ENCODE results near the gene HOXB3.

HOXB3 gene

DNA sequence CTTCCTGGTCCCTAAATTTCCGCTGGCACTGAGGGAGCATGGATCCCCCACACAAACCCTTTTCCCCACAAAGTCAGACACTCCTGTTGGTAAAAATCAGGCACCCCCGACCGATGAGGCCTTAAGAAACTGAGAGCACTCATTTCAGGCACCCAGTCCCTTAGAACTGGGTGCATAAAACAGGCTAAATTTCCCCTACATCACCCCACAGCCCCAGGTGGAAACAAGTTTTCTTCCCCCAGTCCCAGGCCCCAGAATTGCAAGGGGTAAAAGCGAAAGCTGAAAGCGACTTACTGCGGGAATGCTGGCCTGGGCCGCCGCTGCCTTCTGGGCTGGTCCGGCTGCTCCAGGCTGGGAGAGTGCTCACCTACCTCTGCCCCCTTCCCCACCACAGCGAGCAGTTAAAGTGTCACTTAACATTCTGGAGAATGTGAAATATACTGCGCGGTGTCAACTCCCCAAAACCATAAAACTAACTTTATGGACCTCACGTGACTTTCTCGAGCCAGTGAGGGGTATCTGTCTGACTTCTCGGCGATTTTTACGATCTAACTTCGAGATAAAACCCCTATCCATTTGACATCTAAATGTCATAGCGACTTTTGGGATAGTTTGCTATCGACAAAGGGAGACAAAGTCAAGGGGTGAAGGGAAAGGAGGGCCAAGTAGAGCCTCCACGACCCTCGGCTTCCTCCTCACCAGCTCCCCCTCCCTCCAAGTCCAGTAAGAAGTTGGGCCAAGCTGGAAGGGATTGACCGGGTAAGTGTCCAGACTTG lies at the start of gene HOXB3:
Gene HOXB3, minus strand, starts transcription at position 411 of the 776 bp plus-strand sequence. CDS start 37,767 bp downstream, outside the sequence.
- no peak for DNase-seq

DNA sequence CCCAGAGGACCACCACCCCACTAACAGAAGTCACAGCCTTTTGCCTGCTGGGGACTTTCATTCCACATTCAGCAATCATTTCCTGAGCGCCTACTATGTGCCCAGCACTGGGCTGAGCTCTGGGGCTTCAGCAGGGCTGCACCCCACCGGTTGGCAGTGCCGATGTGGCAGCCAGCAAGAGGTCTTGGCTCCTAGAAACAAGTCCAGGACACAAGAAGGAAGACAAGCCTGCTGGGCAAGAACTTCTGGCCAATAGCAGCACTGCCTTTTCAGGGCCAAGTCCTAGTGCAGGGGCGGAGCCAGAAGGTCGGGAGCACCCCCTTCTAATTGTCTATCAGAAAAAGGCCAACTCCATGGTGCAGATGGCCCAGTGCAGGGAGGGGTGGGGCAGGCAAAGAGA lies 49.1 kb upstream of the HOXB3 start:
- DNase-seq, result no peak

DNA sequence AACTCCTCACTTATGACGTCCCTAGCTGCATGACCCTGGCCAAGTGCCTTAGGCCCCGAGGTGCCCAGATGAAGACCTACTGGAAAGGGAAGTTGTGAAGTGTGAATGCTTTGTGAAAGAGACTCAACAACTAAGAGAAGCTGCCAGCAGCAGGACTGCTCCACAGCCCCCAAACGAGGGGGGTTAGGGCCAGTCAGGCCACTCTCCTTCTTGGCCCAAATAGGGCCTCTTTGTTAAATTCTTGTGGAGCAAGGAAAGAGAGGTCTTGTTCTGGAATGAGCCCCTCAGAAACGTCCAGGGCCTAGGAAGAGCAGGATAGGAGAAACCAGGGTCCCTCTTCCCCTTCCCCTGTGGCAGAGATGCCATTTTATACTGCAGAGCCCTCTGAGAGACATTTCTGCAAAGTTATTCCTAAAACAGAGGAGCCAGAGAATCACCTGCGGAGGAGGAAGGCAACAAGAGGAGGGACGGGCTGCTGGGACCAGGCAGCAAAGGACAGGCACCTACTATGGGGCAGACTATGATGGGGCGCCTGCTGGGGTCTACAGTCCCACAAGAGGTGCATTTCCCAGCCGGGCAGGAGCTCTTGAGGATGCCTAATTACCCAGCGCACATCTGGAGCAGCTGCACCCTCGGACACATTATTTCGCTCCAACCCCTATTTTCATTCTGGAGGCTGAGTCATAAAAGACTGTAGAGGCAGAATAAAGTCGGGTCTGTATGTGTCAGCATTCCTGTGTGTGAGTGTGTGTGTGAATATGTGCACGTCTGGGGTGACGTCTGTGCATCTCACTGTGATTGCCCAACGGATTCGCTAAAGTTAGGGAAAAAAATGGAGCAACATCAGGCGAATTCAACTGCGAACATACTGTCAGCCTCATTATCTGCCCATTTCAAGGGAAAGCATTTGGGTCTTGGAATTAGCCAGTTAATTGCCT lies 47.6 kb upstream of the HOXB3 start:
- DNase-seq, result no peak

DNA sequence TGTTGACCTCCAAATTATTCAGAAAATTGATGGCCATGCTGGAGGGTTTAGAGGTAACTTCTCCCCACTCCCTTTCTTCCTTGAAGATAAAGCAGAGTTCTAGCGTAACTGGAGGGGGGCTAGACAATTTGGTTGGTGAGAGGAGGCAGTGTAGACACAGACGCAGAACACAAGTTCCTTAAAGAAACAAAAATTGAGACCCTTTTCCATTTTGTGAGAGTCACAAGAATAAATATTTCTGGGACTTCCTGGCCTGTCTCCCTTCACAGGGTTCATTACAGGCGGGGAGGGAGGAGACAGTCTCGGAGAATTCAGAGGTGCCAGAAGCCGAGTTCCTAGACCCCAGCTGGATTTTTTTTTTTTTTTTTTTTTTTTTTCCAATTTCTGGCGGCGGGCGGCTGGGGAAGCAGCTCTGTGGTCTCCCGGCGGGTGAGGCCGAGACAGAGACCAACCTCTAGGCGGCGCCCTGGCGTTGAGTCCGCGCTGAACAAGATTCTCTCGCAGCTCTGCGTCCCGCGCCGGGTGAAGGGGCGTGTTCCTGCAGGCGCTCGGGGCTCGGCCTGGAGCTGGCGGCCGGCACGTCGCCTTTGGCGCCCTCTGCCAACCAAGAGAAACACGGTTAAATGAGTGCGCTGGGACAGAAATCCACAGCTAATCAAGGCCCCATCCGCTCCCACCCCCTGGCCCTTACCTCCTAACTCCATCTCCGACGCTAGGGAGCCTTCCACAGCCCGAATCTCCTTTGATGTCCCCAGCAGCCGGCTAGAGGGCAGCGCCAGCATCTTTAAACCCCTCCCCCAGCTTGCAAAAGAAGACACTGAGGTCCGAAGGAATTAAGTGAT lies 46.4 kb upstream of the HOXB3 start:
- DNase-seq, result peak; percentile 61

DNA sequence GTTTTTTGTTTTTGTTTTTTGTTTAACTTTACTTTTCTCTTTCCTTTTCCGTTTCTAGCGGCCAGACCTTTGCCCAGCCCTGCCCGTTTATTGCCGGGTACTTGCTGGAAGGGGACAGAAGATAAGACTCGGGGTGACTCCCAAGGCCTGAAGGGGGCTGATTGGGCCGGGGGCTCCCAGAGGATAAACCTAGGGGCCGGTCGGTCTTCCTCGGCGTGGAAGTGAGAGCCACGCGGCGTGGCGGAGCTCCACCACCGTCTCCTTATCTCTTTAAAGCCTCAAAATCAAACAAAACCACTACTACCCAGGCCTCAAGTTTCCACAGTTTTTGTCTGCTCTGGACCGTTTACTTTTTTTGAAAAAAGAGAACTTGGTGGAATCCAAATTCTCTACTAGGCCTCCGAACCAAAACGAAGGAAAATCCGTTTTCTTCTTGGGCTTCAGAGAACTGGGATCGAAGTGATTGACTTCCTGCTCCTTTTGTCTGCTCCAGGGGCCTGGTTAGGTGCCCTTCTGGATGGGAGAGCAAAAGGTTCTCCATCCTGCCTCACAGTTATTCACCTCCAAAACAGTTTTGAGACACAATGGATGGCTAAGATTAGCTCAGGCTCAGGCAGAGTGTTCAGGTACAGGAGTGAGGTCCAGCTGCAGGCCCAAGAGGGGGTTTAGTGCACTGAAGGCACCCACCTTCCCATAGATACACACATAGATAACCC lies 44.6 kb upstream of the HOXB3 start:
- DNase-seq, result no peak

DNA sequence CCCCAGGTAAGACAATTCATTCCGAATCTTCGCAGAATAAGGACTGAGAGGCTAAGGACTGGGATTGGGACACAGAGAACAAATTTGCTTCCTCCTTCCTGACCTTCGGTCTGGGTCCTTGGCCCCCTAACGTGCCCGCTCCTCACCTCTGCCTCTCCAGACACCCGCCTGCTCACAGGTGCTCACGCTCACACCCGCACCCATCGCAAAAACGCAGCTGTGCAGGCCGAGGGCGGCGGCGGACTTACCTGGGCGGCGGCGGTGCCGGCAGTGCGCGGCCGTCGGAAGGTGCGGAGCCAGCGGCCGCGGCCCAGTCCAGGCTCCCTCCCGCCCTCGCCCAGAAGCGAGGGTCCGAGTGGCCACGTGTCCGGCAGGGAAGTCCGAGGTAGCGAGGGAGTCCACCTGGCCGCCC lies 43.2 kb upstream of the HOXB3 start:
- DNase-seq, result no peak

DNA sequence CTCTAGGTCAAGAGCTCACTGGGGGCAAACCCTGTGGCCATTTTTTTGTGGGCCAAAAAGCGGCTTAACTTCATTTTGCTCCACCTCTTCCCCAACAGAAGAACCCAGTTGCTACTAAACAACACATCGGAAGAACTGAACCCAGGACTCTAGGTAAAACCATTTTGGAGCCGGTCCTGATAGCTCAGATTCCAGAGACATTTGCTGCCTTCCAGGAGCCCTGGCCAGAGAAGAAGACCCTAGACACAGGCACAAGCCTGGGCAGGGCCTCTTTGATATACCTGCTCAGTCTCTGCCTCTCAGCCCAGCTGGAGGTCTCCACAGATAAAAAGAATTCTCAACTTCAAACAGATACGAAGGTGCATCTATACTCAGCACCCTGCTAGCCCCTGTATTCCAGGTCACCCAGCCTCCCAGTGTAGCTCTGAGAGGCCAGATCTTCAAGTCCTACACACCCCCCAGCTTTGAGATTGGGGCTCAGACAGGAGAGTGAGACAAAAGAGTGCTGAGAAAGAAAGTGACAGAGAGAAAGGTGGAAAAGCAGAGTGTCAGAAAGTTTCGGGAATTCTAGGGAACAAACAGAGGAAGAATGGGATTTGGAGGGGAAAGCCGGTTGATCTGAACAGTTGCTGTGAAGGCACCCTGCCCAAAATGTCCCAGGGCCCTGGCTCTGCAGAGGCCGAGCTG lies 42.7 kb upstream of the HOXB3 start:
- DNase-seq, result no peak

DNA sequence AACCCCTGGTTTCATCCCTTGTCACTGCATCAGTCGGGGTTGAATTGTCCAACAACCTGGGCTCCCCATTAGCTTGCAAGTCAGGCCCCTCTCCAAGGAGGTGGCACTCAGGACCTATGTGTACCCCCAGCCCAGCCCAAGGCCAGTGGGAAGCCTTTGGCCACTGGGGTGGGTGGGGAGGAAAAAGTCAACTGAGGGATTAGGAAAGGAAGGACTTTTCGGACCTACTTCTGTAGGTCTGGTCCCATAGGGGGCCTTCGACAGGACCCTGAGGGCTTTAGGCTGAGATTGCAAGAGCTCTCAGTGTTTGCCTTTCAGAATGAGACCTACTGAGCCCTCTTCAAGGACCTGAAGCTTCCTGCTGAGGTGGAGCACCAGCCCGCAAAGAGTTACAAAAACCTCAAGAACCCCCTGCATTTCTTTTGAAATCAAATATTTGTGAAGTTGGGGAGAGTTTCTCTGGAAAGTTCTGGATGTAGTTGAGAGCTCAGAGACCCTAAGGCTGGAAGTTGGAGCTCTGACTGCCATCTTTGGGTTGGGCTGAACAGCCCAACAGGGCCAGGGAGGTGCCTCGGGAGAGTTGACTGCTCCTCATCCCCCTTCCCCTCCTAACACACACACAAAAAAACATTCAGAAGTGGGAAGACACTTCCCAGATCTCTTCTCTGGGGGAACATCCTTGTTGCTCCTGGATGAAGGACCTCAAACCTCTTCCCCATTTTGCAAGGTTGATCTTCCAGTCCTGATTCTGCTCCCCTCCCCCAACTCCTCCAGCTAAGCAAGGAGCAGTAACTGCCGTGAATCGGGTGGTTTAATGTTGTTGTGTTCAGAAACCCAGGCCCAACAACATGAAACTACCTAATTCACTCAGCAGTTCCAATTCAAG lies 41.9 kb upstream of the HOXB3 start:
- DNase-seq, result no peak

DNA sequence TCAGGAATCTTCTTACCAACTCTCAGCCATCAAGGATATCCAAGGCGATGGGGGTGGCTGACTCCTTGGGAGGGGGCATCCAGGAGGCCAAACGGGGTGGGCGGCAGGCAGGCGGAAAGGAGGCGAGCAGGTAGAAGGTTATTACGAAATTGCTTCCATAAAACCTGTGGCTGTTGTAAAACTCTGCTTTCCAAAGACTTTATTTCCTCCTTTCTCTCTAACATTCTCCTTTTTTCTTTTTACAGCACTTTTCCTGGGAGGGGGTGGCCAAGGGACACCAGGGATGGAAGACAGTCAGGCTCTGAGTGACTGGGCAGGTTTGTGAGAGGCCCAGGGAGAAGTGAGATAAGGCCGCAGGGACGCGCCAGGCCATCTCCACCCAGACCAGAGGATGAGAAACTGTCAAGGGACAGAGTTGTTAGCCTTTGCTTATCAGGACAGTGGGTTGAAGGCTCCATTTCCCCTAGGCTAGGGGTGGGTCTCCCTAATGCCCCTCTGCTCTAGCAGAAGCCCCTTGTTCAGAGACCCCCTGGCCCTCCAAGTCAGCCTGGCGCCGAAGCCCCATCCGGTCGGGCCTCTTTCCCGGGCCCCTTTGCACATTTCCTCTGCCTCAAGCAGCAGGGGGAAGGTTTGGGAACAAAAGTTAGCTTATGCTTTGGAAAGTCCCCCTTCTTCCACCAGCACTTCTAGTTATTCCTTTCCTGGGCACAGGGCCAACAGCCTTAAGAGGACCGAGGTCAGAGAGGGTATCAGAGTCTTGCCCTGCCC lies 41.1 kb upstream of the HOXB3 start:
- DNase-seq, result no peak

DNA sequence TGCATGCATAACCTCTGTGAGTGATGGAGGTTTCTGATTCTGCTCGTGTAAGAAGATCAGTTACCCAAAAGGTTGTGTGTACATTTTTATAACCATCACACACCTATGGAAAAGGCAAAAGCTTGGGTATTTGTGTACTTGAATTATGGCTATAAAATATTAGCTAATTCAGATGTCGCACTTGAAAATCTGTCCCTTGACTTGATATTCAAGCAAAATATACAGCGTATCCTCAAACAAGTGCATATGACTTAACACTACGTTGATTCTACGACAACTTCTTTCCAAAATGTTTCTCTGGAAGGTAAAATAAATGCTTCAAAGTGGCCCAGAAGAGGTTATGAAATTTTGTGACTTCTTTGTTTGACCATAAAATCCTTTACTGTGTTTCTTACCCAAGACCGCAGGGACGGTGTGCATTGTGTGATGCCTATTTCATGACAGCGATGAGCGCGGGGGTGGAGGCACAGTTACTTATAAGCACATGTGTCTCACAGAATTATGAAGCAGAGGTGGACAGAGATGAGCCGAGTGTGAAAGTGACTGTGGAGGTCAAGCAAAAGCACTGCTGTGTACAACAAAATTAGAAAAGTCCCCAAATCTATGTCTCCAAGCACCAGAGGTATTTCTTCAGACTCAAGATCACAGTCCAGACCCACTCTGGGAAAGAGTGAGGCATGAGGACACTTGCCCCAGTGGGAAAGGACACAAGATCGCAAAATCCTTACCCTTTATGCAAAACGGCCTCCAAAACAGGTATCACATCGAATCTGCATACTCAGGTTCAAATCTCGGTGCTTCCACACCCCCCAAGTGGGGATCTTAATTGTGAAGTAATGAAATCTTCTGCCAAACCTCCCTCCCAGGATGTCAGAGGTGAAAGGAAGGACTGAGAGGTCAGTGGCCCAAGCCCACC lies 40.2 kb upstream of the HOXB3 start:
- DNase-seq, result no peak

DNA sequence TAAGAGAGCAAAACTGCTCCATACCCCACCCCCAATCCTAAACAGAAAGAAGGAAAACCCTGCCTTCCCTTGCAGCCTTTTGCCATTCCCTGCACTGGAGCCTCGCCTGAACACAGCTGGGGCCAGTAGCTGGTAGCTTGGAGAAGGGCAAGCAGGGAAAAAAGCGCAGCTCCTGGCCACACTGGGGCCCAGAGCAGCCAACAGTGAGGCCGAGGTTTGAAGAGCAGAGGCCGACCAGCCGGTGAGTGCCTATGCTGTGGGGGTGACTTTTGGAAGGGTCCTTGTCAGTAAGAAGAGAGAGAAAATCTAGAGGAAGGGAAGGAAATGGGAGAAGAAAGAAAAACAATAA lies 39.3 kb upstream of the HOXB3 start:
- DNase-seq, result no peak

DNA sequence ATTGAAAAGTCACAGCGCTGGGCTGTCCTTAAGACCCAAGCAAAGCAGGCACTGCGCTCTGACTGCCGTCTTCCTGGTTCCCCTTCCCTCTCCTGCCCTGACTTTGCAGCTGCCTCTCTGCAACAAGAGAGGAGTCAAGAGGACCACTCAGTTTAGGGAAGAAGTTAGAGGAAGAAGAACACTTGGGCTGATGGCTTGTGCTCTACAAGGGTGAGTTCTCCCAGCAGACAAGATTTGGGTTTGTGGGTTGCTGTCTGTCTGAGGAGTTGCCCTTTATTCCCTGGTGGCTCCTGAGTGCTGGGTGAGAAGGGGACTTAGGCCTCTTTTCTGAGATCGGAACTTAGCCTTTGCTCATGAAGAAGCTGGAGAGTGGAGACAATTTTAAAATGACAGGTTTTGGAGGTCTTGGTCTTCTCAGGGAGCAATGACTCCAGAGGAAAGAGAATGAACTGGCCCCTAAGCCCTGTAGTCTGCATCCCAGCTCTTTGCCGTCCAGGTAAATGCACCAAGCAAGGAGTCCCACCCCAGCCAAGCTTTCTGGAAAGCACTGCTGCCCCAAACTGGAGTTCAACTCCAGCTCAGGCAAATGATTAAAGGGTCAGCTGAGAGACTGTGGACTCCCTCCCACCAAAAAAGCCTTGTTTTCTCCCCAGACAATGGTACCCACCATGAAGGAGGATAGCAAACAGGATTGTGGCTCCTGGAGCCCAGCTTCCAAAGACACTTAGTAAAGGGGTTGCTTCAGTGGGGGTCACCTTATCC lies 38.8 kb upstream of the HOXB3 start:
- no peak for DNase-seq

DNA sequence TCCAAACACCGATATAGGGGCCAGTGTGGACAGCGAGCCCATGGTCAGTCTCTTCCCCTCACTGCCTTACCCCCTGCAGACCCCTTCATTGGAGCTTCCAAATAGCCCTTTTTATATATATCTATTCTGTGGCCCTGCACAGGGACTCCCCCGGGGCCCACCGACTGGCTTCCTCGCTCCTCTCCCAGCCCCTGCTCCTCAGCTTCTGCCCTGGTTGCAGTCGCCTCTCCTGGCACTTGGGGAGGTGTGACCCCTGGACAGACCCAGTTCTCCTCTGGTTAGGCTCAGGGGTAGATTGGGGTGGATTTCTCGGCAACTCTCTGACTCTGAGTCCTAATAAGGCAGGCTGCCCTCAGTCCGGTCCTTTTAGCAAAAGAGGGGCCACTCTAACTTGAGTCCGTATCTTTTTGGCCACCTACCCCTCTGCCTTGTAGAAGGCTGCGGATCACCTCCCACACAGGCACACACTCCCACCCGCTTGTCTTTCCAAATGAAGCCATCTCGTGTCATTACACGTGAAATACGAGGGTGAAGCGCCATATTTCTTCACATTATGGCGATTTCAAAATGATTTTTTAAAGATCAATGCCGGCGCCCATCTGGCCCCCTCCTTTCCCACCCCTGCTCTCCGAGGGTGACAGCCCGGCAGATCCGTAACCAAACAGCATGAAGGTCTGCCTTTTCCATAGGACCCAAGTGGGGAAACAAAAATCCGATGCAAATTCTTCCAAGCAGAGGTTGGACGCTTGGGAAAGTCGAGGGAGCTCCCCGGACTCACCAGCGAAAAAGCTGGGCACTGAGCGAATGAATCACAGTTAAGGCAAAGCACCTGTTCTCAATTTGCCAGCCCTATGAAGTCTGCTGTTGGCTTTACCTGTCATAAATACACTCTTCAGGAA lies 37.8 kb upstream of the HOXB3 start:
- no peak for DNase-seq

DNA sequence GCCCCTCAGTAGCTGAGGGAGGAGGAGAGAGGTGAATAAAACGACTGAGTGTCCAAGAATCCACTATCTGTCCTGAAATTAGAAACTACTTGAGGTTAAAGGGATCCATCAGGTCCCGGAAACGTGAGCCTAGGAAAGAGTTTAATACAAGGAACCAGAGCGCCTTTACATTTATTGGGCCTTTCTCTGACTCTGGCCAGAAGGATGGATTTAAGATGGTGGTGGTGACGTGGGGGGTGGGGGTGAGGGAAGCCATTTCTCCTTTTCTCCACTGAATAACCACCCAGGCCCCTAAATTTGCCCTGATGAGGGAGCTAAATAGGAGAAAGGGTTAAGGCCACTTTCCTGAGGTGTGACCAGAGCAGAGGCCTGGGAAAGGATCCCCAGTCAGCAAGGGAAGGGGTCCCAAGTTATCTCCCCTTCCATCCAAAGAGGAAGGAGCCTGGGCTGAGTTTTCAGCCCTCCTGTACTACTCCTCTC lies 37.1 kb upstream of the HOXB3 start:
- DNase-seq, result no peak

DNA sequence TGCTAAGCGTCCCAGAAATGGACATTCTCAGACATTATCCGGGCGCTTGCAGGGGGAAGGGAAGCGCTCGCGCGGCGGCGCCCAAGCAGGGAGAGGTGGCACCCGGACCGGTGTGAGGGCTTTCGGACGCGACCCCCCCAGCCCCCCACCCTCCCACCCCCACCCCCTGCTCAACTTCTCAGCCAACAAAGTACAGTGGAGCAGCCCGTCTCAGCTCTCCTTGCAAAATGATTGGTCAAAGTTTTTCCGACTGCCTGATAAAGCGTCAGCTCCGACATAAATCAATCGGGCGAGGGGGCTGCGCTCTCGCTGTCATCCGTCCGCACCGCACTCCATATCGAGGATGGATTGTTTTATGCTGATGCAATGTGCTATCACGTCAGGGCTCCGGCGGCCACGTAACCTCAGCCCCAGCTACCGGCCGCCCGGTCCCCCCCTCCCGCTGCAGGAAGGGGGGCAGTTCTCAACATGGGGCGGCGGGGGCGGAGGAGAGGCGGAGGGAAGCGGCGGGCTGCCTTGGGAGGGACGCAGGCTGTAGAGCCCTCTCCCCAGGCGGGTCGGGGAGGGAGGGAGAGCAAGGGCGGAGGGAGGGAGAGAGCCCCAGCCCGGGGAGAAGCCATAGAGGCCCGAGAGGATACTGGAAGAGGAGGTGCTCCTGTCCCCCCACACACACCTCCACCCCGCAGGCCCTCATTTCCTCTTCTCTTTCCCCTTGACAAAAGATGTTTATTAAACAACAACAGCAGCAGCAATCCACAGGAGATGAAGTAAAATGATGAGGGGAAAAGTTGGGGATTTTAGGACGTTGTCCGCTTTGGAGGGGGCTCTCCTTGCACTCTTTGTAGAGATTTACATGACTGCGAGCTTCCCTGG lies 36.4 kb upstream of the HOXB3 start, which contains the start of gene HOXB9:
Gene HOXB9, minus strand, starts transcription at position 114 of the 873 bp plus-strand sequence. Its CDS starts 89 bp downstream, at position 25.
- DNase-seq, result no peak

Data from GOT3 (cell line).